ENCODE results near the gene DNAJB8. TPM values are rescaled to one million over a fixed set of nuclear protein-coding genes. Genes with fewer than 3 reads are reported as not detected.
A peak's percentile ranks its signal among the peaks of the same experiment; 100 is the strongest.

Gene DNAJB8
- total RNA-seq, 1 experiment from 2014 or later = not detected

DNA sequence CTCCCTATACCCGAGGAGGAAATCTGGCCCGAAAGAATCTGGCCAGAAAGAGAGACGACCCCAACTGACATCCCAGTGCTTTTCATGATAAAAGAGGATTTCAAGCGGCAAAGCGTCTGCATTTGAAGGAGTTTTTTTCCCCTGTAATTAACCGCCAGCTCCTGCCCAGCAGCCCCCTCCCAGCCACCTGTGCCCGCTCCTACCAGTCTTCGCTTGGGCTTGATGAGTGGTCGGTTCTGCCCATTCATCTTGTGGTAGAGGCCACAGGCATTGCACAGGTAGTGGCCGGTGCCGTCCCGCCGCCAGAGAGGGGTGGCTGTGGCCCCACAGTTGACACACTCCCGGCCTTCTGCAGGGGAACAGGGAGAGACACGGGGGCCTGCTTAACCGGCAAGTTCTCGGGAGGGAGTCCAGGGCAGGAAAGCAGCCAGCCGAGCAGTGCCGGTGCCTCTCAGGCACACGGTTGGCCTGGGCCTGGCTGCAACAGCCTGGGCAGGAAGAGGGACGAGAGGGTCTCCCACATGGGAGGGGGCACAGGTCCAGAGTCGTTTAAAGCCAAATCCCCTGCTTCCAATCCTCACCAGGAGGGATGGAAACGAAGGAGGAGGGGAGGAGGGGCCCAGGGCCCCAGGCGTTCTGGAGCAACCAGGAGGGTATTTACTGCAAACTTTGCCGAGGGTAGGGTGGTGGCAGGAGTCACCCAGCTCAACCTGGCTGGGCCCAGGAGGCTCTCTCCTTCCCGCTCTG is 17.1 kb upstream of the DNAJB8 start:
- H3K36me3 ChIP-seq (ENCODE audit: low read depth, low read length) = peaks cover 12% of the 10 kb centered on the region; the same call in 1 of the 2 replicates
- ChIA-PET POLR2A (ENCODE audit: unreplicated experiment) (interaction anchor here (0.6 kb wide), 2 partner anchors 316 to 894 kb away, joined by 5 to 14 read pairs; partner anchors contain the start of gene TPRA1), CTCF (interaction anchor here (0.6 to 0.7 kb wide), 2 partner anchors 125 to 728 kb away, joined by 3 read pairs; no protein-coding TSS in a partner anchor)
- no TSS peak for BruUV-seq (replicated peaks)
- intact Hi-C loops (cut with micrococcal nuclease) = no loop called here
- H3K27ac ChIP-seq (ENCODE audit: low read length) = peak overlapping the region; percentile 84
- peaks cover 6% of the 10 kb centered on the region for H3F3A ChIP-seq (ENCODE audit: low read length, unreplicated experiment)
- peak overlapping the region; percentile 92 for H3K4me2 ChIP-seq (ENCODE audit: low read length)
- ATAC-seq (no peak), DNase-seq (no peak)
- no peaks in the 10 kb centered on the region for H3K9me2 ChIP-seq (replicated peaks; ENCODE audit: low read length)
- no peaks in the 10 kb centered on the region; the same call in 1 of the 2 replicates for H4K20me1 ChIP-seq (ENCODE audit: low read length)
- TF ChIP-seq, protein P1, sequence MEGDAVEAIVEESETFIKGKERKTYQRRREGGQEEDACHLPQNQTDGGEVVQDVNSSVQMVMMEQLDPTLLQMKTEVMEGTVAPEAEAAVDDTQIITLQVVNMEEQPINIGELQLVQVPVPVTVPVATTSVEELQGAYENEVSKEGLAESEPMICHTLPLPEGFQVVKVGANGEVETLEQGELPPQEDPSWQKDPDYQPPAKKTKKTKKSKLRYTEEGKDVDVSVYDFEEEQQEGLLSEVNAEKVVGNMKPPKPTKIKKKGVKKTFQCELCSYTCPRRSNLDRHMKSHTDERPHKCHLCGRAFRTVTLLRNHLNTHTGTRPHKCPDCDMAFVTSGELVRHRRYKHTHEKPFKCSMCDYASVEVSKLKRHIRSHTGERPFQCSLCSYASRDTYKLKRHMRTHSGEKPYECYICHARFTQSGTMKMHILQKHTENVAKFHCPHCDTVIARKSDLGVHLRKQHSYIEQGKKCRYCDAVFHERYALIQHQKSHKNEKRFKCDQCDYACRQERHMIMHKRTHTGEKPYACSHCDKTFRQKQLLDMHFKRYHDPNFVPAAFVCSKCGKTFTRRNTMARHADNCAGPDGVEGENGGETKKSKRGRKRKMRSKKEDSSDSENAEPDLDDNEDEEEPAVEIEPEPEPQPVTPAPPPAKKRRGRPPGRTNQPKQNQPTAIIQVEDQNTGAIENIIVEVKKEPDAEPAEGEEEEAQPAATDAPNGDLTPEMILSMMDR (conservative IDR thresholded peaks at IDR 0.05; ENCODE audit: low read depth, low read length) = no peak
- no peak for TF ChIP-seq EZH2phosphoT487 (IDR thresholded peaks at IDR 0.05; ENCODE audit: borderline replicate concordance, low read length)
- no peak for TF ChIP-seq EZH2 (IDR thresholded peaks at IDR 0.05; ENCODE audit: low read length, unreplicated experiment)
- H3K79me2 ChIP-seq (ENCODE audit: low read length) = peaks cover 61% of the 10 kb centered on the region
- peak overlapping the region; percentile 93 for H3K4me3 ChIP-seq (ENCODE audit: low read length)
- H3K27me3 ChIP-seq (ENCODE audit: low read length) = no peaks in the 10 kb centered on the region
- peak overlapping the region; percentile 60 for H3K9ac ChIP-seq (ENCODE audit: low read length)
- H3K4me1 ChIP-seq (ENCODE audit: insufficient read depth, low read length) = peaks cover 43% of the 10 kb centered on the region
- H3K9me3 ChIP-seq (ENCODE audit: low read length) = no peaks in the 10 kb centered on the region
- no peak overlapping the region for H2AFZ ChIP-seq (ENCODE audit: low read length)

DNA sequence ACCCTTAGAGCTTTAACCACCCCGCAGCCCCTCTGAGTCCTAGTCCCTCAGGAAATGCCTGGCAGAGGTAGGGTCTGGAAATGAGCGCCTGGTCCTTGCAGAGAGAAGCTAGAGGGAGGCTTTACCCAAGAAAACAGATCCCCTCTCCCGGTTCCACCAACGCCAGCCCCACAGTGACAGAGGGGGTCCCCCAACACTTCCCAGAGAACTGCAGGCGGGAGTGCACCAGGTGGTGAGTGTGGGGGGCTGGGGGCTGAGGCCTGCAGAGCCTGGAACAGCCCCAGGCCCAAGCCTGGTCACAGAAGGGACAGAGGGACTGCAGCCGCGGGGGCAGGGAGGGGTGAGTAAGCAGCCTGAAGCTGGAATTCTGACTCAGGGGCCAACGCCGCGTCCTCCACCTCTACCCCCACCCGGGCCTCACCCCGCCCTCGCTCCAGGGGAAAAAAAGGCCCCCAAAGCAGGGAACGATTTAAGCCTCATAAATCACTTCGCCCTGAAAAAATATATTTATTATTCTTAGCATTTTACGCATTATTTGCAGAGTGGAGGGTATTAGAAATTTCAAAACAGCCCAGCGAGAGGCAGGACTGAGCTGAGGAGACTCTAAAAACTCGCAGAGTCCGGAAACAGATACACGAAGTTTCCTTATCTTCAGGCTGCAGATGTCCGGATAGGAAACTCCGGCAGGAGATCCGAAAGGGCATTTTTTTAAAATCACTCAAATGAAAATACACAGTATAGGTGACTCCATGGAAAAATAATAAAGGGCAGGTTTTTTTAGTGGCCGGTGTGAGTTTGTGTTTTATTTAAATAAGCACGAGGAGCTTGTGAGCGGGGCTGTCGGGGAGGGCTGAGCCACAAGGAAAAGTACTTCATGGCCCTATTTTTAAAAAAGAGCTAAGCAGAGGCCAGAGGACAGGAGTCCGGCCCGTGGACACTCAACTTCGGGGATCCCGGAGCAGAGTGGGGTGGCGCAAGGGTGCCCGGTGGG is 16.3 kb upstream of the DNAJB8 start:
- H4K20me1 ChIP-seq (ENCODE audit: low read length) = no peaks in the 10 kb centered on the region; the same call in 1 of the 2 replicates
- ChIA-PET POLR2A (ENCODE audit: unreplicated experiment) (interaction anchor here (0.6 kb wide), 1 partner anchor 50 kb away, joined by 4 read pairs; no protein-coding TSS in a partner anchor), CTCF (interaction anchor here (0.6 kb wide), 1 partner anchor 727 kb away, joined by 3 read pairs; no protein-coding TSS in a partner anchor)
- H3K36me3 ChIP-seq (ENCODE audit: low read depth, low read length) = peaks cover 15% of the 10 kb centered on the region; the same call in 1 of the 2 replicates
- H3K9me2 ChIP-seq (replicated peaks; ENCODE audit: low read length) = no peaks in the 10 kb centered on the region
- no peak overlapping the region for H2AFZ ChIP-seq (ENCODE audit: low read length)
- peak overlapping the region; percentile 93 for H3K4me3 ChIP-seq (ENCODE audit: low read length)
- TF ChIP-seq EZH2phosphoT487 (IDR thresholded peaks at IDR 0.05; ENCODE audit: borderline replicate concordance, low read length) = no peak
- TF ChIP-seq EZH2 (IDR thresholded peaks at IDR 0.05; ENCODE audit: low read length, unreplicated experiment) = no peak
- TF ChIP-seq, protein P1 (conservative IDR thresholded peaks at IDR 0.05; ENCODE audit: low read depth, low read length) = no peak
- no peaks in the 10 kb centered on the region for H3K9me3 ChIP-seq (ENCODE audit: low read length)
- intact Hi-C loops (cut with micrococcal nuclease) = no loop called here
- H3K27me3 ChIP-seq (ENCODE audit: low read length) = no peaks in the 10 kb centered on the region
- peaks cover 53% of the 10 kb centered on the region for H3K79me2 ChIP-seq (ENCODE audit: low read length)
- ATAC-seq = peak; percentile 35
- peaks cover 6% of the 10 kb centered on the region for H3F3A ChIP-seq (ENCODE audit: low read length, unreplicated experiment)
- H3K9ac ChIP-seq (ENCODE audit: low read length) = peak overlapping the region; percentile 60
- H3K4me2 ChIP-seq (ENCODE audit: low read length) = peak overlapping the region; percentile 92
- no TSS peak for BruUV-seq (replicated peaks)
- H3K27ac ChIP-seq (ENCODE audit: low read length) = peak overlapping the region; percentile 84
- peaks cover 43% of the 10 kb centered on the region for H3K4me1 ChIP-seq (ENCODE audit: insufficient read depth, low read length)
- DNase-seq = peak; percentile 72

All from PC-3 (cell line).